Astrocyte (in vitro differentiated cells and primary cell): ENCODE measurements around the gene GPATCH8. TPM values are rescaled to one million over a fixed set of nuclear protein-coding genes. Genes with fewer than 3 reads are reported as not detected.

Experiments
- DNase-seq: peaks from one replicate; pipeline ENCODE4 v3.0.0-alpha.2; 2010; ENCODE audit warnings: low read depth
- FAIRE-seq: peaks from 2 replicates; lab custom pipeline; 2011; peaks lifted over from hg19 to GRCh38; lab: Jason Lieb, UNC
- H2AFZ ChIP-seq: 2 replicates; pipeline ENCODE4 v1.6.0; 2012; ENCODE audit warnings: low read depth, low read length, inconsistent platforms
- H3K27ac ChIP-seq: 2 replicates; pipeline ENCODE4 v1.5.1; 2011; ENCODE audit warnings: low read depth, low read length, inconsistent platforms
- H3K27me3 ChIP-seq: 2 replicates; pipeline ENCODE4 v1.6.0; 2011; ENCODE audit warnings: low read length, inconsistent platforms; ENCODE audit not compliant: insufficient read depth
- H3K36me3 ChIP-seq: 2 replicates; pipeline ENCODE4 v1.5.1; 2011; ENCODE audit warnings: low read length, inconsistent platforms; ENCODE audit not compliant: insufficient read depth
- H3K4me1 ChIP-seq: 2 replicates; pipeline ENCODE4 v1.5.1; 2011; ENCODE audit warnings: low read length, inconsistent platforms; ENCODE audit not compliant: insufficient read depth
- H3K4me2 ChIP-seq: 2 replicates; pipeline ENCODE4 v1.6.0; 2012; ENCODE audit warnings: low read length, inconsistent platforms
- H3K4me3 ChIP-seq: 2 replicates; pipeline ENCODE4 v1.5.1; 2011; ENCODE audit warnings: low read depth, mild to moderate bottlenecking, low read length, inconsistent platforms; ENCODE audit not compliant: insufficient read depth
- H3K79me2 ChIP-seq: 2 replicates; pipeline ENCODE4 v1.6.0; 2012; ENCODE audit warnings: mild to moderate bottlenecking, low read length, inconsistent platforms; ENCODE audit not compliant: insufficient read depth
- H3K9ac ChIP-seq: 2 replicates; pipeline ENCODE4 v1.6.0; 2012; ENCODE audit warnings: mild to moderate bottlenecking, low read length, inconsistent platforms
- H3K9me3 ChIP-seq: 2 replicates; pipeline ENCODE4 v1.5.1; 2012; ENCODE audit warnings: low read depth, mild to moderate bottlenecking, low read length, inconsistent platforms; ENCODE audit not compliant: insufficient read depth
- H4K20me1 ChIP-seq: 2 replicates; pipeline ENCODE4 v1.6.0; 2012; ENCODE audit warnings: low read length, inconsistent platforms; ENCODE audit not compliant: insufficient read depth
- H3K27ac Mint-ChIP-seq: one replicate; pipeline ENCODE4 v1.8.0; 2021; ENCODE audit warnings: mild to moderate bottlenecking, mixed read lengths; ENCODE audit not compliant: unreplicated experiment
- H3K27me3 Mint-ChIP-seq: one replicate; pipeline ENCODE4 v1.8.0; 2021; ENCODE audit warnings: low read depth, mixed read lengths; ENCODE audit not compliant: unreplicated experiment
- H3K36me3 Mint-ChIP-seq: one replicate; pipeline ENCODE4 v1.8.0; 2021; ENCODE audit warnings: low read depth, mixed read lengths; ENCODE audit not compliant: unreplicated experiment
- H3K4me1 Mint-ChIP-seq: one replicate; pipeline ENCODE4 v1.8.0; 2021; ENCODE audit warnings: low read depth, mixed read lengths; ENCODE audit not compliant: unreplicated experiment
- H3K4me3 Mint-ChIP-seq: one replicate; pipeline ENCODE4 v1.8.0; 2021; ENCODE audit warnings: mild to moderate bottlenecking, moderate library complexity, mixed read lengths; ENCODE audit not compliant: unreplicated experiment
- H3K9me3 Mint-ChIP-seq: one replicate; pipeline ENCODE4 v1.8.0; 2021; ENCODE audit warnings: mild to moderate bottlenecking, mixed read lengths; ENCODE audit not compliant: unreplicated experiment
- EZH2 ChIP-seq: IDR thresholded peaks from 2 replicates; pipeline ENCODE4 v1.6.1; 2012; ENCODE audit warnings: mild to moderate bottlenecking, low read length, inconsistent platforms; ENCODE audit not compliant: insufficient read depth
- total RNA-seq: library from RNA; stranded (reverse); gene quantifications from 2 replicates; pipeline ENCODE4 v1.2.1, GENCODE V29; 2021
- TF ChIP-seq, protein P1 (sequence below): IDR thresholded peaks from 2 replicates; pipeline ENCODE4 v1.5.1; 2011; ENCODE audit warnings: low read depth, mild to moderate bottlenecking, inconsistent platforms, low read length, moderate library complexity; ENCODE audit not compliant: insufficient read depth

GPATCH8 gene
- total RNA-seq, 1 donor from 2014 or later, result 43.3 TPM

DNA sequence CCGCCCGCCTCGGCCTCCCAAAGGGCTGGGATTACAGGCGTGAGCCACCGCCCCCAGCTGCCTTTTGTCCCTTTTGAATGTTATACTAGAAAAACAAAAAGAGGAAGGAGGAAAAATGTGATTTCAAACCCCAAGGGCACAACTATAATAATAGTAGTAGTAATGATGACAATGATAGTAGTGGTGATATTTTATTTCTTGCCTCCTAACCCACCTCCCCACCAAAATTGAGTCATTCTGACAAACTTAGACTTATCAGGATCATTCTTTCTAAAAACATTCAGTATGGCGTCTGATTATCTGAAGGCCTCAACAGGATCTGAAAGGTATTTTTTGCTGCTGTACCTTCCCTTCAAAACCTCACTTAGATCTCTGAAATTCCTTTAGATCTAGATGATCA, 13.6 kb downstream of the GPATCH8 start:
- Histone ChIP-seq H3K9me3 (no peaks in the 10 kb centered on the region), H2AFZ (no peak overlapping the region), H3K9ac (no peak overlapping the region), H3K4me3 (no peak overlapping the region), H3K27me3 (no peaks in the 10 kb centered on the region), H3K79me2 (peaks cover 95% of the 10 kb centered on the region), H4K20me1 (peaks cover 88% of the 10 kb centered on the region), H3K36me3 (no peaks in the 10 kb centered on the region), H3K4me1 (no peaks in the 10 kb centered on the region), H3K4me2 (no peak overlapping the region), H3K27ac (no peak overlapping the region)
- FAIRE-seq (no peak), DNase-seq (no peak)
- H3K36me3 Mint-ChIP-seq, result peaks cover 7% of the 10 kb centered on the region
- peaks cover 2% of the 10 kb centered on the region for H3K4me1 Mint-ChIP-seq
- H3K27ac Mint-ChIP-seq, result no peak overlapping the region
- no peaks in the 10 kb centered on the region for H3K9me3 Mint-ChIP-seq
- no peak overlapping the region for H3K4me3 Mint-ChIP-seq
- no peak for TF ChIP-seq EZH2
- TF ChIP-seq, protein P1, sequence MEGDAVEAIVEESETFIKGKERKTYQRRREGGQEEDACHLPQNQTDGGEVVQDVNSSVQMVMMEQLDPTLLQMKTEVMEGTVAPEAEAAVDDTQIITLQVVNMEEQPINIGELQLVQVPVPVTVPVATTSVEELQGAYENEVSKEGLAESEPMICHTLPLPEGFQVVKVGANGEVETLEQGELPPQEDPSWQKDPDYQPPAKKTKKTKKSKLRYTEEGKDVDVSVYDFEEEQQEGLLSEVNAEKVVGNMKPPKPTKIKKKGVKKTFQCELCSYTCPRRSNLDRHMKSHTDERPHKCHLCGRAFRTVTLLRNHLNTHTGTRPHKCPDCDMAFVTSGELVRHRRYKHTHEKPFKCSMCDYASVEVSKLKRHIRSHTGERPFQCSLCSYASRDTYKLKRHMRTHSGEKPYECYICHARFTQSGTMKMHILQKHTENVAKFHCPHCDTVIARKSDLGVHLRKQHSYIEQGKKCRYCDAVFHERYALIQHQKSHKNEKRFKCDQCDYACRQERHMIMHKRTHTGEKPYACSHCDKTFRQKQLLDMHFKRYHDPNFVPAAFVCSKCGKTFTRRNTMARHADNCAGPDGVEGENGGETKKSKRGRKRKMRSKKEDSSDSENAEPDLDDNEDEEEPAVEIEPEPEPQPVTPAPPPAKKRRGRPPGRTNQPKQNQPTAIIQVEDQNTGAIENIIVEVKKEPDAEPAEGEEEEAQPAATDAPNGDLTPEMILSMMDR, result no peak
- no peaks in the 10 kb centered on the region for H3K27me3 Mint-ChIP-seq

DNA sequence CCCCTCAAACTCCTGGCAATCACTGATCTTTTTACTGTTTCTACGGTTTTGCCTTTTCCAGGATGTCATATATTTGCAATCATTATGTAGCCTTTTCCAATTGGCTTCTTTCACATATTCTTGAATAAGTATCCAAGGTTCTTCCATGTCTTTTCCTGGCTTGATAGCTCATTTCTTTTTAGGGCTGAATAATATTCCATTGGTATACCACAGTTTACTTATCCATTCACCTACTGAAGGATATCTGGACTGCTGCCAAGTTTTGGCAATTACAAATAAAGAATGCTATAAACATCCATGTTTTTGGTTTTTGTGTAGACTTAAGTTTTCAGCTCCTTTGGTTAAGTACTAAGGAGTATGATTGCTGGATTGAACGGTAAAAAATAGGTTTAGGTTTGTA, 16.0 kb downstream of the GPATCH8 start:
- DNase-seq (no peak), FAIRE-seq (no peak)
- no peak overlapping the region for H3K4me3 Mint-ChIP-seq
- Histone ChIP-seq H3K27me3 (no peaks in the 10 kb centered on the region), H3K4me1 (no peaks in the 10 kb centered on the region), H3K4me3 (no peak overlapping the region), H3K27ac (no peak overlapping the region), H3K9me3 (no peaks in the 10 kb centered on the region), H4K20me1 (peaks cover 75% of the 10 kb centered on the region), H3K9ac (no peak overlapping the region), H3K4me2 (no peak overlapping the region), H3K79me2 (peaks cover 85% of the 10 kb centered on the region), H2AFZ (no peak overlapping the region), H3K36me3 (no peaks in the 10 kb centered on the region)
- peaks cover 4% of the 10 kb centered on the region for H3K36me3 Mint-ChIP-seq
- H3K9me3 Mint-ChIP-seq, result no peaks in the 10 kb centered on the region
- TF ChIP-seq, protein P1, result no peak
- no peak for TF ChIP-seq EZH2
- H3K27ac Mint-ChIP-seq, result no peak overlapping the region
- no peaks in the 10 kb centered on the region for H3K4me1 Mint-ChIP-seq
- no peaks in the 10 kb centered on the region for H3K27me3 Mint-ChIP-seq

DNA sequence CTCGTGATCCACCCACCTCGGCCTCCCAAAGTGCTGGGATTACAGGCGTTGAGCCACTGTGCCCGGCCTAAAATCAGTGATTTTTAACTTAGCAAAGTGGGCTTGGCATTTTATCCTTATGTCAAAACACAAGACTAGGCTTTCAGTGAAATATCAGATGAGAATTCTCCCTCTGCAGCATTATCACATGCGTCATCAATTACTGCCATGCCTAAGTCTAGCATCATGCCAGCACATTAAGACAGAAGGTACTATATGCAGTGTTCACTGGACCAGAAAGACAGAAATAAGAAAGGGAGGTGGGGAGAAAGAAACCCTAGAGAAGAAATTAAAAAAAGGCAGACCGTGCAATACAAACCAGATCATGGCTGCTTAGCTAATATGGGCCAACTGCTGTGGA, 29.8 kb downstream of the GPATCH8 start:
- H3K4me3 Mint-ChIP-seq, result no peak overlapping the region
- Histone ChIP-seq H2AFZ (no peak overlapping the region), H3K4me3 (no peak overlapping the region), H3K4me1 (no peaks in the 10 kb centered on the region), H3K36me3 (peaks cover 4% of the 10 kb centered on the region), H3K9ac (no peak overlapping the region), H3K79me2 (peaks cover 85% of the 10 kb centered on the region), H3K27ac (no peak overlapping the region), H3K27me3 (no peaks in the 10 kb centered on the region), H3K4me2 (no peak overlapping the region), H4K20me1 (peaks cover 55% of the 10 kb centered on the region), H3K9me3 (no peaks in the 10 kb centered on the region)
- H3K4me1 Mint-ChIP-seq, result peaks cover 8% of the 10 kb centered on the region
- H3K9me3 Mint-ChIP-seq, result no peaks in the 10 kb centered on the region
- DNase-seq, result peak; percentile 37
- H3K27me3 Mint-ChIP-seq, result no peaks in the 10 kb centered on the region
- H3K27ac Mint-ChIP-seq, result peak overlapping the region; percentile 2
- TF ChIP-seq, protein P1, result no peak
- TF ChIP-seq EZH2, result no peak
- H3K36me3 Mint-ChIP-seq, result peaks cover 1% of the 10 kb centered on the region
- no peak for FAIRE-seq
